PC-3 (cell line): Measurements from ENCODE around the gene FADS1.

ENCODE experiments used
- EZH2 ChIP-seq: fragments of 300-600 bp; sonication (generic); IDR thresholded peaks from one replicate; pipeline ENCODE4 v1.6.1; 2017; ENCODE audit warnings: antibody characterized with exemption, mild to moderate bottlenecking, low read length; ENCODE audit not compliant: unreplicated experiment
- TF ChIP-seq, protein P1 (sequence below): fragments of 300-600 bp; sonication (generic); conservative IDR thresholded peaks from 2 replicates; pipeline ENCODE4 v1.5.1; 2017; ENCODE audit warnings: antibody characterized with exemption, low read depth, mild to moderate bottlenecking, low read length

DNA sequence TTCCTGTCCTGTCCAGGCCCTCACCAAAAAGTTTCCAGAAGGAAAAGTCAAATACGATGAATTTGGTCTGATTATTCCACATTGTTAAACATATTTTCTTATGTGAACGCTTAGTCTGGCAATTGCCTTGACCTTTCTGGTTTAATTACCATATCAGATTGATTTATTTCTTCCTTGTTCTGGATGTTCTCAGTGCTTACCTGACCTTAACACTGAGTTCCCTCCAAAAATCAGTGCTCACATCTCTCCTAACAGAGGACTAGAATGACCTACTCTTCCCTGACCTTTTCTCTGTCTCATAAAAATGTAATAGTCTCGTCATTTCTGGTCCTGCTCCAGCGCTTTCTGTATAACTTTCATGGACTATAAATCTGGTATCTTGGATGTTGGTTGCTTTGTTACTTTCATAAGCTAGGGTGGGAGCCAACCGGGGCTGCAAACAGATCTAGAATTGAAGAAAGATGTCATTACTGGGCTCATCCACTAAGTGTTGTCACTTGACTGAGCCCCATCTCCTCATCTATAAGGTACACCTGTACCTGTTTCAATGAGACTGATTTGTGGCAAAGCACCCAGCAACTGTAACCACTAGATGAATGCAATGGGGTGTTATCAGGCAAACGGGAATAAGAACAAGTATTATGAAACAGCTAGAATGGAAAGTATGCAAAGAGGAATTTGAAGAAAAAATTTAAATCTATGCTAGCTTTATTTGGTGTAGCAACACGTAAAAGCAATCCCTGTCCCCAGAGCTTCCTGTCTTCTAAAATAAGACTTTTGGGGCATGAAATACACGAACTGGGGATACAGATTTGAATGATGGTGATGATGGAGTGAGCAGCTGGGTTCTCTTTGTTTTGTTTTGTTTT lies 13.7 kb upstream of the FADS1 start:
- TF ChIP-seq, protein P1, sequence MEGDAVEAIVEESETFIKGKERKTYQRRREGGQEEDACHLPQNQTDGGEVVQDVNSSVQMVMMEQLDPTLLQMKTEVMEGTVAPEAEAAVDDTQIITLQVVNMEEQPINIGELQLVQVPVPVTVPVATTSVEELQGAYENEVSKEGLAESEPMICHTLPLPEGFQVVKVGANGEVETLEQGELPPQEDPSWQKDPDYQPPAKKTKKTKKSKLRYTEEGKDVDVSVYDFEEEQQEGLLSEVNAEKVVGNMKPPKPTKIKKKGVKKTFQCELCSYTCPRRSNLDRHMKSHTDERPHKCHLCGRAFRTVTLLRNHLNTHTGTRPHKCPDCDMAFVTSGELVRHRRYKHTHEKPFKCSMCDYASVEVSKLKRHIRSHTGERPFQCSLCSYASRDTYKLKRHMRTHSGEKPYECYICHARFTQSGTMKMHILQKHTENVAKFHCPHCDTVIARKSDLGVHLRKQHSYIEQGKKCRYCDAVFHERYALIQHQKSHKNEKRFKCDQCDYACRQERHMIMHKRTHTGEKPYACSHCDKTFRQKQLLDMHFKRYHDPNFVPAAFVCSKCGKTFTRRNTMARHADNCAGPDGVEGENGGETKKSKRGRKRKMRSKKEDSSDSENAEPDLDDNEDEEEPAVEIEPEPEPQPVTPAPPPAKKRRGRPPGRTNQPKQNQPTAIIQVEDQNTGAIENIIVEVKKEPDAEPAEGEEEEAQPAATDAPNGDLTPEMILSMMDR: no peak
- TF ChIP-seq EZH2: no peak
